Measurements from ENCODE around the gene SOX5.

Gene SOX5

DNA sequence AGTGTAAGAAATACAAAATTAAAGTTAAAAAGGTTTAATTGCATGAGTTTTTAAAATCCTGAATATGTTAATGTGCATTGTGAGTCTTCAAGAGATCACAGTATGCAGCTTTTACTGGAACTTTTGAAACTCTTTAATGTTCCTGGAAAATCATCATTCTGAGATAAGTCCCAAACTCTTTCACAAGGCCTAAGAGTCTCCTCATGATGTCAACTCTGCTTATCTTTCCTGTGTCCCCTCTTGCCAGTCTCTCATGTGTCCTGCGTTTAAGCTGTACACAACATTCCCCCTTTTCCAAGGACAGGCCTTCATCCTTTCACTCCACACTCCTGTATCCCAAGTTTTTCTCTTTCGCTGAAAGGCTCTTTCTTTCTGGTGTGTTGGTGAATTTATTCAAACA lies 380.1 kb downstream of the SOX5 start:
- H3K36me3 ChIP-seq (ENCODE audit: control insufficient read depth, insufficient read depth, low read length): no peaks in the 10 kb centered on the region
- no peaks in the 10 kb centered on the region for H3K27me3 ChIP-seq (ENCODE audit: control insufficient read depth, insufficient read depth, low read length)
- no peak overlapping the region for H3K9ac ChIP-seq (ENCODE audit: low read length)
- H3K4me3 ChIP-seq (ENCODE audit: low read length): no peak overlapping the region
- no peaks in the 10 kb centered on the region for H3K9me3 ChIP-seq (ENCODE audit: control insufficient read depth, low read length)
- H3K4me1 ChIP-seq (ENCODE audit: control insufficient read depth, insufficient read depth, low read length): no peaks in the 10 kb centered on the region

DNA sequence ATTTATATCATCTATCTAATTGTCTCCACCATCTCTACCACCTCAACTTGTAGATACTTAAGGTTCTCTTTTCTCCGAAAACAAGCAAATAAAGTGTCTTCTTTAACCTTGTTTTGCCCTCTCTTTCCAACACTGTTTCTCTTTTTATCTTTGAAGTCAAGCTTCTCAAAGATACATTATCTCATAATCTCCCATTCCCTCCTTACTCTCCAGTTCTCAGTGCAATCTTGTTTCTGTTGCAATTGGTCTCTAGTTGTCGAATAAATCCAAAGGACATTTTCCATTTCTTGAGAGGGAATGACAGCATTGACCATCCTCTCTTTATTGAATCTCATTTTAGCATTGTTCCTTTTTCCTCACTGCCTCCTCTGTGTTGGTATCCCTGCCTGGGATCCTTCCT lies 383.3 kb downstream of the SOX5 start:
- no peak overlapping the region for H3K9ac ChIP-seq (ENCODE audit: low read length)
- no peaks in the 10 kb centered on the region for H3K4me1 ChIP-seq (ENCODE audit: control insufficient read depth, insufficient read depth, low read length)
- no peak overlapping the region for H3K4me3 ChIP-seq (ENCODE audit: low read length)
- no peaks in the 10 kb centered on the region for H3K27me3 ChIP-seq (ENCODE audit: control insufficient read depth, insufficient read depth, low read length)
- H3K36me3 ChIP-seq (ENCODE audit: control insufficient read depth, insufficient read depth, low read length): no peaks in the 10 kb centered on the region
- no peaks in the 10 kb centered on the region for H3K9me3 ChIP-seq (ENCODE audit: control insufficient read depth, low read length)

DNA sequence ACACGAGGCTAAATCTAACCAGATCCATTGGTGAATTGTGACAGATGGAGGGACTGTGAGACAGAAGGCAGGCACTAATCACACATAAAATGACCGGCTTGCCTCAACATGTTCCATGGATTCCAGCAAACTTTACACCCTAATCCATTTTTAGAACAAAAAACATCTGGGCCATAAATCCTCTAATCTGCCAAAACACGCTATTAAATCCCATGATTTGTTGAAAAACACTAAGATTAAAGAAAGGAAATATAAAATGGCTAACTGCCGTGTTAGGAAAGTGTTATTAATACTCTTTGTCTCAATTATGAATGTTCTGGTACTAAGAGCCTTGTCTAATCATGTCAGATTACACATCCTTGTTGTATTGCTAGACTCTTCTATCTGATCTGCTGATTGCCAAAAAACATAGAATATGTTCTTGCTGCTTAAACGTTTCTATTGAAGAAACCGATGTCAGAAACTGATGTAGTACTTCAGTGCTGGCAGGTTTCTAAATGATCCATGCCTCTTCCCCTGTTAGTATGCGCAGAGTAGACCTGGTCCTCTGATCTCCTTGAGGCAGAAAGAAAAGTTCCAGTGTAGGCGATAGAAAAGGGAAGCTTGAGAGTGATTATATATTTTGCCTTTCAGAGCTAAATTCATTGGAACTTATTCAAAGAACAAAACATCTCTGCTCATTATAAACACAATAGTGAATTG lies 384.9 kb downstream of the SOX5 start:
- Histone ChIP-seq H3K9ac (ENCODE audit: low read length) (no peak overlapping the region), H3K9me3 (ENCODE audit: control insufficient read depth, low read length) (no peaks in the 10 kb centered on the region), H3K4me1 (ENCODE audit: control insufficient read depth, insufficient read depth, low read length) (no peaks in the 10 kb centered on the region), H3K4me3 (ENCODE audit: low read length) (no peak overlapping the region), H3K27me3 (ENCODE audit: control insufficient read depth, insufficient read depth, low read length) (no peaks in the 10 kb centered on the region), H3K36me3 (ENCODE audit: control insufficient read depth, insufficient read depth, low read length) (no peaks in the 10 kb centered on the region)

GRCh38 chr12:23561364-23562345 lies 387.8 kb downstream of the SOX5 start:
- Histone ChIP-seq H3K9ac (ENCODE audit: low read length) (no peak overlapping the region), H3K4me3 (ENCODE audit: low read length) (no peak overlapping the region), H3K36me3 (ENCODE audit: control insufficient read depth, insufficient read depth, low read length) (no peaks in the 10 kb centered on the region), H3K9me3 (ENCODE audit: control insufficient read depth, low read length) (no peaks in the 10 kb centered on the region), H3K4me1 (ENCODE audit: control insufficient read depth, insufficient read depth, low read length) (no peaks in the 10 kb centered on the region), H3K27me3 (ENCODE audit: control insufficient read depth, insufficient read depth, low read length) (no peaks in the 10 kb centered on the region)

DNA sequence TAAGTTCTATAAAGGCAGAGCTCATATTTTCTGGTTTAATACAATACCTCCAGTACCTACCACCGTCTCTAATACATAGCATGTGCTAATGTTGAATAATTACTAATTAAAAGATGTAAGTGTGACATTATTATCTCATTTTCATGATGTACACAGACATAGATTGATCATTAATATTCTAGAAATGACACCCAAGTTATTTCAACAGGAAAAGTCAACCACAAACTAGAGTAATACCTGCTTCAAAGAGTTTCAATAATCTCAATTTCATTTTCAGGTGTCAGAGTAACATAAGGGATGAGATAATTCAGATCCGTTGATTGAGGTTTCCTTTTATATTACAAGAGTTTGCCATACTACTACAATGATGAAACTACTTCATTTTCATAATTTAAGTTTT lies 388.9 kb downstream of the SOX5 start:
- no peaks in the 10 kb centered on the region for H3K36me3 ChIP-seq (ENCODE audit: control insufficient read depth, insufficient read depth, low read length)
- no peaks in the 10 kb centered on the region for H3K27me3 ChIP-seq (ENCODE audit: control insufficient read depth, insufficient read depth, low read length)
- no peak overlapping the region for H3K9ac ChIP-seq (ENCODE audit: low read length)
- H3K9me3 ChIP-seq (ENCODE audit: control insufficient read depth, low read length): no peaks in the 10 kb centered on the region
- no peak overlapping the region for H3K4me3 ChIP-seq (ENCODE audit: low read length)
- no peaks in the 10 kb centered on the region for H3K4me1 ChIP-seq (ENCODE audit: control insufficient read depth, insufficient read depth, low read length)

- H3K27me3 ChIP-seq (ENCODE audit: control insufficient read depth, insufficient read depth, low read length): no peaks in the 10 kb centered on the region
- H3K9me3 ChIP-seq (ENCODE audit: control insufficient read depth, low read length): no peaks in the 10 kb centered on the region
- no peak overlapping the region for H3K4me3 ChIP-seq (ENCODE audit: low read length)
- no peaks in the 10 kb centered on the region for H3K36me3 ChIP-seq (ENCODE audit: control insufficient read depth, insufficient read depth, low read length)
- no peak overlapping the region for H3K9ac ChIP-seq (ENCODE audit: low read length)
- H3K4me1 ChIP-seq (ENCODE audit: control insufficient read depth, insufficient read depth, low read length): no peaks in the 10 kb centered on the region
Observed at GRCh38 chr12:23559268-23559753, 390.2 kb downstream of the SOX5 start.

DNA sequence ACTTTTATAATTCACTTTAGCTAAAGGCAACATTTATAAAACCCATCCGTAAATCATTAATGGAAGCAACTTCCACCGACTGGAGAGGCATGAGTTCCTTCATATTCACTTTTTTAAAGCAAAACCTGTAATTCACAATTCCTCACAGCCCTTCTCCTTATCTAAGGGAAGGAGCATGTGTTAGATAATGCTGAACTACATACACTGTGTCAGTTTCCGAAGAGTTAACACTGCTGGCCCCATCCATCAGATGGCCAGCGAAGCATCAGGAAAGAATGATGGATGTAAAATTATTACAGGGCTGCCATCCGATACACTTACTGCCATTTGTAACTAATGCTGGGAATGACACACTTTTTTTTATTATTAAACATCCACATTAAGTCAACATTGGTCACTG lies 392.8 kb downstream of the SOX5 start:
- Histone ChIP-seq H3K27me3 (ENCODE audit: control insufficient read depth, insufficient read depth, low read length) (no peaks in the 10 kb centered on the region), H3K4me3 (ENCODE audit: low read length) (no peak overlapping the region), H3K36me3 (ENCODE audit: control insufficient read depth, insufficient read depth, low read length) (no peaks in the 10 kb centered on the region), H3K9ac (ENCODE audit: low read length) (no peak overlapping the region), H3K4me1 (ENCODE audit: control insufficient read depth, insufficient read depth, low read length) (no peaks in the 10 kb centered on the region), H3K9me3 (ENCODE audit: control insufficient read depth, low read length) (no peaks in the 10 kb centered on the region)

- H3K9ac ChIP-seq (ENCODE audit: low read length): no peak overlapping the region
- H3K27me3 ChIP-seq (ENCODE audit: control insufficient read depth, insufficient read depth, low read length): no peaks in the 10 kb centered on the region
- no peaks in the 10 kb centered on the region for H3K4me1 ChIP-seq (ENCODE audit: control insufficient read depth, insufficient read depth, low read length)
- H3K4me3 ChIP-seq (ENCODE audit: low read length): no peak overlapping the region
- no peaks in the 10 kb centered on the region for H3K36me3 ChIP-seq (ENCODE audit: control insufficient read depth, insufficient read depth, low read length)
- H3K9me3 ChIP-seq (ENCODE audit: control insufficient read depth, low read length): no peaks in the 10 kb centered on the region
Observed at GRCh38 chr12:23555825-23556207, 393.7 kb downstream of the SOX5 start.

- Histone ChIP-seq H3K4me3 (ENCODE audit: low read length) (no peak overlapping the region), H3K36me3 (ENCODE audit: control insufficient read depth, insufficient read depth, low read length) (no peaks in the 10 kb centered on the region), H3K4me1 (ENCODE audit: control insufficient read depth, insufficient read depth, low read length) (no peaks in the 10 kb centered on the region), H3K9me3 (ENCODE audit: control insufficient read depth, low read length) (no peaks in the 10 kb centered on the region), H3K9ac (ENCODE audit: low read length) (no peak overlapping the region), H3K27me3 (ENCODE audit: control insufficient read depth, insufficient read depth, low read length) (no peaks in the 10 kb centered on the region)
Observed at GRCh38 chr12:23555180-23555824, 394.2 kb downstream of the SOX5 start.

DNA sequence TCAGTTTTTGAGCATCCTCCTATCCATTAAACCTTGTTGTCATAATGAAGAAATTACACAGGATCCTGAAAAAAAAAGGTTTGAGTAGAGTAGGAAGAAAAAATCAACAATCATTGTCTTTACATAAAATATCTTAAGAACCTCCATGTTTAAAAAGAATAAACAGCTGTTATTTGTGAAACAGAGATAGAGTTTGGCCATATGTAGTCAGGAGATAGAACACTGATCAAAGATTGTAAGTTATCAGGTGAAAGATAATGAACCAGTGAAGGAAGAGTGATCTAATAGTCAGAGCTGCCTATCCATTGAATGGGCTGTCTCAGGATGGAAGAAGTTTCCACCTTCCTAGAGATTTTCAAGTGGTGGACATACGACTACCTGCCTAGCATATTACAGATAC lies 397.1 kb downstream of the SOX5 start:
- Histone ChIP-seq H3K36me3 (ENCODE audit: control insufficient read depth, insufficient read depth, low read length) (no peaks in the 10 kb centered on the region), H3K27me3 (ENCODE audit: control insufficient read depth, insufficient read depth, low read length) (no peaks in the 10 kb centered on the region), H3K9me3 (ENCODE audit: control insufficient read depth, low read length) (no peaks in the 10 kb centered on the region), H3K9ac (ENCODE audit: low read length) (no peak overlapping the region), H3K4me1 (ENCODE audit: control insufficient read depth, insufficient read depth, low read length) (no peaks in the 10 kb centered on the region), H3K4me3 (ENCODE audit: low read length) (no peak overlapping the region)

DNA sequence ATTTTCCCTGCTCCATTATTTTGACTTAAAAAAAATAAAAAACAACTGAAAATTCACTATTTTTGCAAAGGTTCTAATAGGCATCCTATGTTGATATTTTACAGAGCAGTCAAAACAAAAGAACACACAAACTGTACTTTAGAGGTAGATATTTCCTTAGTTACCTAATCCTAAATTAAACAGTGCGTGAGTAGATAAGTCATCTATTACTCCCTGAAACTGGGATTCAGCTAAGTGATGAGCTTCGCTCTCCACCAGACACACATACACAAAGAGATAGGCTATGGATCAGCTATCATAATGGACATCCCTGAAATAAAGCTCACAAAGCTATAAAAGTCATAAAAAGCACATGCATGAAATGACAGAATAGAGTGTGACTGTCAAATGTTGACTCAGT lies 398.7 kb downstream of the SOX5 start:
- no peaks in the 10 kb centered on the region for H3K9me3 ChIP-seq (ENCODE audit: control insufficient read depth, low read length)
- H3K27me3 ChIP-seq (ENCODE audit: control insufficient read depth, insufficient read depth, low read length): no peaks in the 10 kb centered on the region
- no peaks in the 10 kb centered on the region for H3K36me3 ChIP-seq (ENCODE audit: control insufficient read depth, insufficient read depth, low read length)
- no peaks in the 10 kb centered on the region for H3K4me1 ChIP-seq (ENCODE audit: control insufficient read depth, insufficient read depth, low read length)
- no peak overlapping the region for H3K4me3 ChIP-seq (ENCODE audit: low read length)
- no peak overlapping the region for H3K9ac ChIP-seq (ENCODE audit: low read length)

DNA sequence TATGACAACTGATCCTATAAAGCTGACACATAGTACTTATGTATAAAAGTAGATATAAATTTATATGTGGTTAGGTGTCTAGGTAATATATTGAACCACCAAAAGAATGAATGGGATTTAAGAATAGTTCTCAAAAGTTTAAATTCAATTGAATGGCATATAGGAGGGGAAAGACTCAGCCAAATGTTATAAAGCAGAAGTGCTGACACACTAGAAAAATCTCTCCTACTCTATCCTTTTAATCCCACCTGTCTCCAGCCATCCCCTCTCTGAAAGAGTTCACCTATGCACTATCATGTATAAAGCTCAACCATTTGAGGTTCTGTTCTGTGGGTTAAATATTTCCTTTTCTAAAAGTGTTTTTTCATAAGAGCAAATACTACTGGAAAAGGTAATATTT lies 400.7 kb downstream of the SOX5 start:
- no peak overlapping the region for H3K9ac ChIP-seq (ENCODE audit: low read length)
- H3K4me3 ChIP-seq (ENCODE audit: low read length): no peak overlapping the region
- no peaks in the 10 kb centered on the region for H3K9me3 ChIP-seq (ENCODE audit: control insufficient read depth, low read length)
- no peaks in the 10 kb centered on the region for H3K36me3 ChIP-seq (ENCODE audit: control insufficient read depth, insufficient read depth, low read length)
- no peaks in the 10 kb centered on the region for H3K27me3 ChIP-seq (ENCODE audit: control insufficient read depth, insufficient read depth, low read length)
- no peaks in the 10 kb centered on the region for H3K4me1 ChIP-seq (ENCODE audit: control insufficient read depth, insufficient read depth, low read length)
